Measurements from ENCODE around the gene ATOH8. TPM values are rescaled to one million over a fixed set of nuclear protein-coding genes. Genes with fewer than 3 reads are reported as not detected.

Gene ATOH8
- 0.79 TPM in 1 of 2 replicates, not detected in the other for total RNA-seq

- Histone ChIP-seq H3K4me3 (ENCODE audit: low read depth, low read length) (peak within 1 kb of the TSS; percentile 36), H3K36me3 (ENCODE audit: control insufficient read depth, insufficient read depth, low read length) (no peaks in the 10 kb centered on the region), H3K27me3 (ENCODE audit: control insufficient read depth, insufficient read depth, low read length) (peaks cover 61% of the 10 kb centered on the region)
- DNase-seq (ENCODE audit: low read depth) (no peak), FAIRE-seq (no peak)
- TF ChIP-seq CTCF (IDR thresholded peaks at IDR 0.05; ENCODE audit: insufficient read depth, low read length, severe bottlenecking) = no peak
These were observed at the start of gene ATOH8 for GRCh38 chr2:85753525-85754312. ATOH8 (plus strand) TSS chr2:85753991; CDS start chr2:85754190, 199 bp downstream.

- Histone ChIP-seq H3K27me3 (ENCODE audit: control insufficient read depth, insufficient read depth, low read length) (no peaks in the 10 kb centered on the region), H3K4me3 (ENCODE audit: low read depth, low read length) (no peak overlapping the region), H3K36me3 (ENCODE audit: control insufficient read depth, insufficient read depth, low read length) (no peaks in the 10 kb centered on the region)
- FAIRE-seq (no peak), DNase-seq (ENCODE audit: low read depth) (no peak)
- TF ChIP-seq CTCF (IDR thresholded peaks at IDR 0.05; ENCODE audit: insufficient read depth, low read length, severe bottlenecking) = no peak
These were observed 49.8 kb upstream of the ATOH8 start for GRCh38 chr2:85704038-85704437.

GRCh38 chr2:85704800-85705679 is 48.8 kb upstream of the ATOH8 start:
- TF ChIP-seq CTCF (IDR thresholded peaks at IDR 0.05; ENCODE audit: insufficient read depth, low read length, severe bottlenecking) = no peak
- no peak for FAIRE-seq

GRCh38 chr2:85705680-85706039 is 48.1 kb upstream of the ATOH8 start:
- H3K36me3 ChIP-seq (ENCODE audit: control insufficient read depth, insufficient read depth, low read length) = no peaks in the 10 kb centered on the region
- no peaks in the 10 kb centered on the region for H3K27me3 ChIP-seq (ENCODE audit: control insufficient read depth, insufficient read depth, low read length)
- TF ChIP-seq CTCF (IDR thresholded peaks at IDR 0.05; ENCODE audit: insufficient read depth, low read length, severe bottlenecking) = no peak
- no peak overlapping the region for H3K4me3 ChIP-seq (ENCODE audit: low read depth, low read length)
- DNase-seq (ENCODE audit: low read depth) = peak; percentile 98
- peak; percentile 62 for FAIRE-seq

More at GRCh38 chr2:85704800-85705679, 48.8 kb upstream of the ATOH8 start:
- Histone ChIP-seq H3K27me3 (ENCODE audit: control insufficient read depth, insufficient read depth, low read length) (no peaks in the 10 kb centered on the region), H3K4me3 (ENCODE audit: low read depth, low read length) (no peak overlapping the region), H3K36me3 (ENCODE audit: control insufficient read depth, insufficient read depth, low read length) (no peaks in the 10 kb centered on the region)
- DNase-seq (ENCODE audit: low read depth) = no peak

- no peak for TF ChIP-seq CTCF (IDR thresholded peaks at IDR 0.05; ENCODE audit: insufficient read depth, low read length, severe bottlenecking)
- FAIRE-seq = no peak
These were observed 47.7 kb upstream of the ATOH8 start for GRCh38 chr2:85706063-85706462.

More at GRCh38 chr2:85706063-85706462, 47.7 kb upstream of the ATOH8 start:
- Histone ChIP-seq H3K27me3 (ENCODE audit: control insufficient read depth, insufficient read depth, low read length) (no peaks in the 10 kb centered on the region), H3K4me3 (ENCODE audit: low read depth, low read length) (no peak overlapping the region), H3K36me3 (ENCODE audit: control insufficient read depth, insufficient read depth, low read length) (no peaks in the 10 kb centered on the region)
- DNase-seq (ENCODE audit: low read depth) = no peak
